SK-N-SH (cell line): Measurements from ENCODE around the gene SERPINI1.

ENCODE experiments used
- ELF1 ChIP-seq: IDR thresholded peaks from 2 replicates; pipeline ENCODE4 v1.4.0; 2012
- POLR2AphosphoS5 ChIP-seq: IDR thresholded peaks from 2 replicates; pipeline ENCODE4 v1.6.1; 2012; ENCODE audit warnings: low read depth, low read length
- RCOR1 ChIP-seq: fragments of 150-350 bp; IDR thresholded peaks from 2 replicates; pipeline ENCODE4 v1.6.1; 2017; ENCODE audit warnings: antibody characterized with exemption, low read length
- SIN3A ChIP-seq: IDR thresholded peaks from 2 replicates; pipeline ENCODE4 v1.6.1; 2012; ENCODE audit warnings: low read depth, mild to moderate bottlenecking, low read length, moderate library complexity, borderline replicate concordance
- TAF1 ChIP-seq: IDR thresholded peaks from 2 replicates; pipeline ENCODE4 v1.6.1; 2012; ENCODE audit warnings: low read depth, mild to moderate bottlenecking, low read length, moderate library complexity, borderline replicate concordance
- TF ChIP-seq, protein P1 (sequence below): fragments of 200-600 bp; sonication (generic); IDR thresholded peaks from 2 replicates; pipeline ENCODE4 v1.6.1; 2017; ENCODE audit warnings: antibody characterized with exemption, mild to moderate bottlenecking, moderate library complexity
- TF ChIP-seq, protein P2 (sequence below): IDR thresholded peaks from 2 replicates; pipeline ENCODE4; 2012

DNA sequence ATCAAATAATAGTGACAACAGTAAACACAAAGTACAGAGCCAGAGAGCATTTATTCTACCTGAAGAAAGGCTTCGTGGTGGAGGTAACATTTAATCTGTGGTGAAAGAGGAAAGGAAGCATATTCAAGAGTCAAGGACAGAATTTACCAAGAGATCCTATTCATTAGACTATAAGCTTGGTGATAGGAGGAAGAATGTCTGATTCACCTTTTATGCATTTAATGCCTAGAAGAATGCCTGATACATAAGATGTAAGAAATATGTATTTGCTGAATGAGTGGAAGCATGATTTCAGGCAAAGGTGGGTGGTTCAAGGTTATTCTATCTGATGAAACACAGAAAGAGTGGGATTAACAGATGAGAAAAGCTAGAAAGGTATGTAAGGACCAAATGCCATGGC is 119.8 kb downstream of the SERPINI1 start:
- TF ChIP-seq, protein P1, sequence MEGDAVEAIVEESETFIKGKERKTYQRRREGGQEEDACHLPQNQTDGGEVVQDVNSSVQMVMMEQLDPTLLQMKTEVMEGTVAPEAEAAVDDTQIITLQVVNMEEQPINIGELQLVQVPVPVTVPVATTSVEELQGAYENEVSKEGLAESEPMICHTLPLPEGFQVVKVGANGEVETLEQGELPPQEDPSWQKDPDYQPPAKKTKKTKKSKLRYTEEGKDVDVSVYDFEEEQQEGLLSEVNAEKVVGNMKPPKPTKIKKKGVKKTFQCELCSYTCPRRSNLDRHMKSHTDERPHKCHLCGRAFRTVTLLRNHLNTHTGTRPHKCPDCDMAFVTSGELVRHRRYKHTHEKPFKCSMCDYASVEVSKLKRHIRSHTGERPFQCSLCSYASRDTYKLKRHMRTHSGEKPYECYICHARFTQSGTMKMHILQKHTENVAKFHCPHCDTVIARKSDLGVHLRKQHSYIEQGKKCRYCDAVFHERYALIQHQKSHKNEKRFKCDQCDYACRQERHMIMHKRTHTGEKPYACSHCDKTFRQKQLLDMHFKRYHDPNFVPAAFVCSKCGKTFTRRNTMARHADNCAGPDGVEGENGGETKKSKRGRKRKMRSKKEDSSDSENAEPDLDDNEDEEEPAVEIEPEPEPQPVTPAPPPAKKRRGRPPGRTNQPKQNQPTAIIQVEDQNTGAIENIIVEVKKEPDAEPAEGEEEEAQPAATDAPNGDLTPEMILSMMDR: no peak
- TF ChIP-seq TAF1 (no peak), RCOR1 (no peak), POLR2AphosphoS5 (no peak), SIN3A (no peak), ELF1 (no peak)
- TF ChIP-seq, protein P2, sequence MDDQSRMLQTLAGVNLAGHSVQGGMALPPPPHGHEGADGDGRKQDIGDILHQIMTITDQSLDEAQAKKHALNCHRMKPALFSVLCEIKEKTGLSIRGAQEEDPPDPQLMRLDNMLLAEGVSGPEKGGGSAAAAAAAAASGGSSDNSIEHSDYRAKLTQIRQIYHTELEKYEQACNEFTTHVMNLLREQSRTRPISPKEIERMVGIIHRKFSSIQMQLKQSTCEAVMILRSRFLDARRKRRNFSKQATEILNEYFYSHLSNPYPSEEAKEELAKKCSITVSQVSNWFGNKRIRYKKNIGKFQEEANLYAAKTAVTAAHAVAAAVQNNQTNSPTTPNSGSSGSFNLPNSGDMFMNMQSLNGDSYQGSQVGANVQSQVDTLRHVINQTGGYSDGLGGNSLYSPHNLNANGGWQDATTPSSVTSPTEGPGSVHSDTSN: no peak
